ENCODE measurements around the gene ACVR1. TPM values are rescaled to one million over a fixed set of nuclear protein-coding genes. Genes with fewer than 3 reads are reported as not detected.

Gene ACVR1
- total and polyA plus RNA-seq, 9 of the 15 experiments (the other 6 are each of a cell fraction or from before 2014, with no cell fraction given) = 3.8 to 14.3 (median 6.9) TPM

- Histone ChIP-seq H3K4me3 (no peak overlapping the region), H3K9ac (ENCODE audit: insufficient read depth in 1 of 2, low read depth in 2 of 2, low read length in 2 of 2) (no peak overlapping the region), H3K9me1 (ENCODE audit: control insufficient read depth, insufficient read depth, low read length) (no peaks in the 10 kb centered on the region), H2AFZ (ENCODE audit: low read depth, low read length) (no peak overlapping the region), H3K36me3 (ENCODE audit: control insufficient read depth, insufficient read depth, low read length) (no peaks in the 10 kb centered on the region), H3K4me1 (replicated peaks in 1 of 2; ENCODE audit: control insufficient read depth in 2 of 2, insufficient read depth in 2 of 2, low read length in 2 of 2) (no peaks in the 10 kb centered on the region), H3K9me3 (replicated peaks; ENCODE audit: control insufficient read depth, insufficient read depth, low read depth, low read length) (peaks cover 7% of the 10 kb centered on the region; the same call in 1 of the 2 replicates), H3K27ac (ENCODE audit: extremely low read depth, low read depth, low read length) (no peak overlapping the region), H3K79me2 (ENCODE audit: control insufficient read depth, insufficient read depth, low read length) (no peaks in the 10 kb centered on the region), H3K4me2 (ENCODE audit: insufficient read depth, low read length) (no peak overlapping the region), H4K20me1 (replicated peaks; ENCODE audit: control insufficient read depth, insufficient read depth, low read length) (no peaks in the 10 kb centered on the region), H3K27me3 (ENCODE audit: control insufficient read depth in 2 of 2, insufficient read depth in 2 of 2, low read length in 2 of 2) (no peaks in the 10 kb centered on the region)
- intact Hi-C loops (cut with micrococcal nuclease) = no loop called here
- no TSS peak for BruUV-seq (replicated peaks)
- TF ChIP-seq TCF7 (IDR thresholded peaks at IDR 0.05; ENCODE audit: borderline replicate concordance) (no peak), ZNF707 (CRISPR knock-in tag; conservative IDR thresholded peaks at IDR 0.05) (no peak), CEBPG (CRISPR knock-in tag; IDR thresholded peaks at IDR 0.05) (no peak), CEBPG (tag; conservative IDR thresholded peaks at IDR 0.05 in 1 of 2, IDR thresholded peaks at IDR 0.05 in 1 of 2) (no peak), SMARCE1 (IDR thresholded peaks at IDR 0.05) (no peak), SRF (CRISPR knock-in tag; IDR thresholded peaks at IDR 0.05) (no peak), ZNF12 (CRISPR knock-in tag; IDR thresholded peaks at IDR 0.05) (no peak), CCNT2 (IDR thresholded peaks at IDR 0.05; ENCODE audit: borderline replicate concordance, extremely low read depth, insufficient read length, low read depth, low read length) (no peak), CSDE1 (IDR thresholded peaks at IDR 0.05) (no peak)
- ChIA-PET POLR2A (interaction anchor here (0.7 to 0.8 kb wide), 2 partner anchors 10 to 420 kb away, joined by 3 read pairs; no protein-coding TSS in a partner anchor), CTCF (ENCODE audit: low intra/inter-chr PET ratio) (no interaction called here)
- in situ Hi-C loops (cut with MboI) = no loop called here
- DNase-seq (ENCODE audit: extremely low read depth in 1 of 4, low spot score in 3 of 4) = no peak
- ATAC-seq = no peak
- no peak for FAIRE-seq
- WGBS (ENCODE audit: insufficient coverage, low coverage, missing lambda C conversion rate) = 10% methylated on average over 1 of the region's 1 CpG
These were observed 149.2 kb downstream of the ACVR1 start for GRCh38 chr2:157726946-157727345.

Data from K562 (cell line).